HG03354 (cell line): ENCODE results near the gene ROPN1.

ENCODE experiments used
- ATAC-seq: cut with Tn5 transposase; IDR thresholded peaks from one replicate; pipeline ENCODE4 v1.9.1; 2021; ENCODE audit warnings: mild to moderate bottlenecking; ENCODE audit not compliant: unreplicated experiment, poor library complexity, severe bottlenecking

The ROPN1 gene

DNA sequence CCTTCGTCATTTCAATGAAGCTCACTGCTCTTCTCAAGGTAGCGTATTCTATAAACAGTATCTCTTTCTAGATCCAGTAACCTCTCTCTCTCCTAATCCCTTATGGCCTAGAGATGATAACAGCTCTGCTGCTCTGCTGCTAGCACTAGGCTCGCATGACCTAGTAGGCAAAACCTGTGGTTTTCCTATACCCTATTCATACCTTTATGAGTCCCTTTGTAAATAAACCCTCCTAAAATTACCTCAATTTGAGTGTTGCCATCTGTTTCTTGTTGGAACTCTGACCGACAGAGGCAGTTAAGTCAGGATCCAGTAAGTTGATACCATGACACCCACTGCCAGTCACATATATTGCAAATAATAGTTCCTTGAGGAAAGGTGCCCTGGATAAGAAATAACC is 38.2 kb downstream of the ROPN1 start:
- ATAC-seq, result peak; percentile 87

DNA sequence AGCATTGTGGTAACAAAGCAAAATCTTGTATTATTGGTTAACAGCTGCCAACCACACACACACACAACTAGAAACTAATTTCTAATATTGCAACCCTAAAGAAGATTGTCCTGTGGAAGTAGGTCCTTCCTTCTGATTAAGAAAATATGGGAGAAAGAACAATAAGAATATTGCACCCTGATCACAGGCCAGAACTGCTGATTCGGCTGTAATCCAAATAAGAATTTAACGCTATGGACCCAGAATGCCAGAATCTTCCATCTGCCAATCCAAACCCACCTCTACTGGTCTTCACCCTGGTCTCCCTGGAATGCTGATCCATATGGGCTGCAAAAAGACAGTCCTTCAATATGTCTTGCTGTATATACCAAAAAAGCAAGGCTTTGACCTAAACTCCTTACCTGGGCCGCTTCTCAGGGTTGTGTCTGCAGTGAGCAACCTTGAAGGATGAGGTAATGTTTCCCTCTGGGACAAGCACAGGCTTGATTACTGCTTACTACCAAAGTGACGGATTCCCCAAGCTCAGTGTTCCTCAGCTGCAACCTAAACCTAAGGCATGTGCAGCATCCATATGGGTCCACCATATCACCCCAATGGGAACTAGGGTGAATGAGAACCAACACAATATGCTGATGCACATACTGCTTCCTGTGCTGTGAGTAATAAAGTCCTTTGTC is 38.9 kb downstream of the ROPN1 start:
- ATAC-seq, result peak; percentile 36

DNA sequence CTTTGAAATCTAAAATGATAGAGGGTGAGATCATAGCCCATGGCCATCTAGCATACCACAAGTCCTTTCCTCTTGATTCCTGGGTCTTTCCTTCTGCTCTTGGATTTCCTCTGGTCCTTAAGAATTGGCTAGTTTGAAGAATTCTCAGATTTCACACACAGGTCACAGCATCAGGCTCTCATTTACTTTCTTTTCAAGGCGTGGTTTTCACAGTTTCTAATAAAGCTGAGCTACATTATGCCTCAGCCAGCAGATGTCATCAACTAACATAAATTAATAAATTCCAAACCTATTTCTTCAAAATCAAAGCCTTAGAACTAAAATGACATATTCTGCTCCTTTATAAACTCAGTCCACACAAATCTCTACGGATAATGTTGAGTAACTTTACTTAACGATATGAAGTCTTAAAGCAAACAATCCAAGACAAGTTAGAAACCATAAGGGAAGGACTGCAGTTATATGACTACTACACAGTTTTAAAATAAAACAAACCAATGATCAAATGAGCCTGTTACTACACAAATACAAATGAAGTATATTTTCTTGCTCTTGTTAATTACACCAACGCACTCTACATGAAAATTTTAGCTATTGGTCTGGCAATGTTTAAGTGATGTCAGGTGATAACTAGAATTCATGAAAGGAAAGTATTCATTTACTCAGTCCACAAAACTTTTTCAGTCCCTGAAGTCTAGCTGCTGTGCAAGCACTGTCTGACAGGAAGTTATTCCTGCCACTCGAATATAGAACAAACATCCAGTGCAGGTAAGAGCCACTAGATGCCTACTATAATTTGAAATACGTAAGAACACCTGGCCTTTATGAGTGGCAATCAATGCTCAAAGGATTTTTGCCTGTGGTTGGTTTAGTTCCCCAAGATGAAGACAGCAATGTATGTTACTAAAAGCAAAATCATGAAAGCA is 40.1 kb downstream of the ROPN1 start:
- ATAC-seq, result no peak

DNA sequence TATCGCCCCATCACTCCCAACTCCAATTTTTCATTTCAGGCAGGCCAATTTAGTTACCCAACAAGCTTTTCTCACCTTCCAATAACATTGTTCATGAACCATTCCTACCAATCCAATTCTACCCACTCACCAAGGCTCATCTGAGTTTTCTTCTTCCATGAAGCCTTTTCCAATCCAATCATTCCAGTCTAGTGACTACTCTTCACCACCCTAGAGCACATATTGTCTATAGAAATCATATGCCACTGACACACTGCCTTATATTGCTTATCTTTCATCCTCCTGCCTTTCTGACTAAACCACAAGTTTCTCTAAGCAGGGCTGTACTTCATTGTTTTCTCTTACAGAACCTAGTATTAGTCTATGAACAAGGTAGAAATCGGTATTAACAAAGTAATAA is 42.3 kb downstream of the ROPN1 start:
- no peak for ATAC-seq

DNA sequence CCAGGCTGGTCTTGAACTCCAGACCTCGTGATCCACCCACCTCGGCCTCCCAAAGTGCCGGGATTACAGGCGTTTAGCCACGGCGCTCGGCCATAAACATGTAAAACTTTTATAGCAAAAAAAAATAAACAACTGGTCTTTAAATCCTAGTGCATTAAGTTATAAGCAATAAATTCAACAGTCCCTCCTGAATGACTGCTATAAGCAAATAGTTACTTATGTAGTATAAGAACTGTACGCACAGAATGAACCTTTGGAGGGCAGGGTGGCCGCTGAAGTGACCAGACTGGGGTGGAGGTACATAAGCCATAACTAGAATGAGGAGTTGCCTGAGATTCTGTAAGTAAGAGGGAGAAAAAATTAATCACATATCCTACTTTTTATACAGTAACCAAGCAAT is 43.5 kb downstream of the ROPN1 start:
- ATAC-seq, result no peak

DNA sequence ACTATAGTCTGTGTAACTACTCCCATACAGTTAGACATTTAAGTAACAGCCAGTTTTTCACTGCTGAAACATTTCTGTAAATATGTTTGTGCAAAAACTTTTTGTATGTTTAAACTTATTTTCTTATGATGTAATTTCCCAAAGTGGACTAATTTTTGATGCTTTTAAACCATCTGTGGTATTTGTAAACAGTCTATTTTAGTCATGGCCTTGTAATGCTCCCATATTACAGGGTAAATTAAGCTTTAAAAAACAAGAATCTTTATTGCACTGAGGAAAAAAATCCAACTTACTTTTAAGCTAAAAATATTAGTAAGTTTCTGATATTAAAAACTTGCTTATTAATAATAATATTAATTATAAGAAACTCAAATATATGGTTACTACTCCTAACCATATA is 44.4 kb downstream of the ROPN1 start:
- ATAC-seq, result no peak

DNA sequence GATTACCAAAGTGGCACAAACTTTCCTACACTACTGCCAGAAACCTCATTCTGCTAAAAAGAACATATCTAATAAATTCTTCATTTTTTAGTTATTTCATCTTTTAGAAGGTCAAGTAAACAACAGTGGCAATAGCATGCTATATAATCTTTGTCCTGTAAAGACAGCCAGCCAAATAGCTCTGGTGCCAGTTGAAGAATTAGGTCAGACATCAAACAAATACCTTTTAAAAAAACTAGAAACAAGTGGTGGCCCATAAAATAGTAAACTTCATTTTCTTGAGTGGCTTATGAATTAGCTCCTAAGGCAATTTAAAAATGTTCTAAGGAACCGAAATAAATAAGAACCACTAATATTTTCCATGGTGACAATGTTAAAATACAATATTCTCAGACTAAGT is 50.4 kb downstream of the ROPN1 start:
- ATAC-seq, result no peak

DNA sequence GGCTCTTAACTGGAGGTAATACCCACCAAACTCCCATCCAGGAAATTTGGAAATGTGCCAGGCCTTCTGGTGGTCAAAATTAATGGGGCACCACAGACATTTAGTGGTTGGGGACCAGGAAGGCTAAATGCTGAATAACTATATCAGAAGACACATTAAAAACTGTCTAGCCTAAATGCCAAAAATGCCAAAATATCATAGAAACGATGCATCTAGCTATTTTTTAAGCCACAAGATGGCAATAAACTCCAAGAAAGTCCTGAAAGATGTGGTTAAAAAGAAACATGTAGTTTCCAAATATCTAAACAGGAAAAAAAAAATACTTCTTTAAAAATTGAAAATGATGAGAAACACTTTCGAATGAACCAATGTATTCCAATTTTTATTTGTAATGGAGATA is 50.8 kb downstream of the ROPN1 start:
- ATAC-seq, result no peak

DNA sequence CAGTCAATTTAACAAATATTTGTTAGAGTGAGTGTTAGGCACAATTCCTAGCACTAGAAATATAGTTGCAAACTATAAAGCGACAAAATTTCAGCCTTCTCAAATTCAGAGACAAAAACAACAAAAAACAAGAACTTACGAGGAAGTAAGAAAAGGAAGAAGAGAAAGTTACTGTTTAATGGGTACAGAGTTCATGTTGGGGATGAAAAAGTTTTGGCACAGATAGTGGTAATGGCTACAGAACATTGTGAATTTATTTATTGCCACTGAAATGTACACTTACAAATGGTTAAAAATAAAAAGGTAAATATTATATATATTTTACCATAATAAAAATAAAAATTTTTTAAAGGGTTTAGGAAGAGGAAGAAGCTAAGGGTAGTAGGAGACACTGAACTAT is 52.2 kb downstream of the ROPN1 start:
- no peak for ATAC-seq

DNA sequence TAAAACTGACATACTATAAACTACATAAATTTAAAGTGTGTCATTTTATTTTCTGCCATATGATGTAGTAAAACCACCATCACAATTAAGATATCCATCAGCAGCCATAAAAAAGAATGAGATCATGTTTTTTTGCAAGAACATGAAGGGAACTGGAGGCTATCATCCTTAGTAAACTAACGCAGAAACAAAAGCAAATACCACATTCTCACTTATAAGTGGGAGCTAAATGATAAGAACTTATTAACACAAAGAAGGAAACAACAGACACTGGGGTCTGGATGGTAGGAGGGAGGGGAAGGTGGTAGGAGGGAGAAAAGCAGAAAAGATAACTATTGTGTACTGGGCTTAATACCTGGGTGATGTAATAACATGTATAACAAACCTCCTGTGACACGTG is 55.5 kb downstream of the ROPN1 start:
- ATAC-seq, result no peak

DNA sequence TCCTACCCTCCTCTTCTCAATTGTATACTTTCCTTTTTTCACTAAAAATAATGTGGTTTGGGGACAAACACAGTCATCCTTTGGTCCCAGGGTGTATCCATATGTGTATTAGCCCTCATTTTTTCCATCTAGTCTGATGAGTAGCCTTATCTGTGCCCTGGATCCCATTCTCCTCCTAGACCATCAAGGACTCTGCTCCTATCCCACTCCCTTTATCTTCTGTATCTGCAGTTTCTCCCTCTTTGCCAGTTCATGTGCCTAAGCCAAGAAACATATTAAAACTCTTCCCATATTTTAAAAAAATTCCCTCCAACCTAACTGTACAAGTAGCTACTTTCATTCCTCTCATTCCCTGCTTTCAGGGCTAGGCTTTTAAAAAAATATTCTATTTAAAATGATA is 56.1 kb downstream of the ROPN1 start:
- ATAC-seq, result no peak

DNA sequence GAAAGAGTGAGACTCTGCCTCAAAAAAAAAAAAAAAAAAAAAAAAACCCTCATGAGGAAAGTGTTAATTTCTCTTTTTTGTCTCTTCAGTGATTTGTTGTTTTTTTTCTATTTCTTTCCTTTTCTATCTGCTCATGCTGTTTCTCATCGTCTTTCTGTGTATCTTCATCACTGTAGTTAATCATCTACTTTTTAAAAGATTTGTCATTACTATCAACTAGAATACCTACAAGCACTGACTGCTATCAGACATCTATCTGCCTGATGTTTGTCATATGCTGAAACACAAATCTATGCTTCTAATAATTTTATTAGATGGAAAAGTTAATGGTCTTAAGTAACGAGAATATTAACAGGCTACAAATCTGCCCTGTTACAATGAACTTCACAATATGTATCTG is 57.7 kb downstream of the ROPN1 start:
- no peak for ATAC-seq

DNA sequence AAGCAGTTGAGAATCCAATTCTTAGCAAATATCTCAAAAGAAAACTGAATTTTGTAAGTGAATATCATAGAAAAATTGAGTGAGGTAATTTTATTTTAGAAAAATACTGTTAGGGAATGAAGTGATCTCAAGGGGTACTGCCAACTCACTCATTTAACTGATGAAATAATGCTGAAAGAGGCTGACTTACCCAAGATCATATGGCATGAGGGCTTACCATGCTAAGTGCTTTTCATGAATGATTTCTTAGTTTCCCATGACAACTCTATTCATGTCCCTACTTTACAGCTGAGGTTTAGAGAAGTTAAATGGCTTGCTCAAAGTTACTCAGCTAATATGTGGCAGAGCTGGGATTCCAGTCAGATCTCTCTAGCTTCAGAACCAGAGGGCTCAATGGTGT is 61.5 kb downstream of the ROPN1 start:
- no peak for ATAC-seq

DNA sequence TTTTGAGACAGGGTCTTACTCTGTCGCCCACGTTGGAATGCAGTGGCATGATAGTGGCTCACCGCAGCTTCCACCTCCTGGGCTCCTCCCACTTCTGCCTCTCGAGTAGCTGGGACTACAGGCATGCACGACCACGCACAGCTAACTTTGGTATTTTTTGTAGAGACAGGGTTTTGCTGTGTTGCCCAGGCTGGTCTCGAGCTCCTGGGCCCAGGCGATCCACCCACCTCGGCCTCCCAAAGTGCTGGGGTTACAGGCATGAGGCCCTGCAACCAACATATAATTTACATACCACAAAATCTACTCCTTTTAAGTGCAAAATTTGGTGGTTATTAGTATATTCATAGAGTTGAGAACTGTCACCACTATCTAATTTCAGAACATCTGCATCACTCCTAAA is 62.6 kb downstream of the ROPN1 start:
- no peak for ATAC-seq

DNA sequence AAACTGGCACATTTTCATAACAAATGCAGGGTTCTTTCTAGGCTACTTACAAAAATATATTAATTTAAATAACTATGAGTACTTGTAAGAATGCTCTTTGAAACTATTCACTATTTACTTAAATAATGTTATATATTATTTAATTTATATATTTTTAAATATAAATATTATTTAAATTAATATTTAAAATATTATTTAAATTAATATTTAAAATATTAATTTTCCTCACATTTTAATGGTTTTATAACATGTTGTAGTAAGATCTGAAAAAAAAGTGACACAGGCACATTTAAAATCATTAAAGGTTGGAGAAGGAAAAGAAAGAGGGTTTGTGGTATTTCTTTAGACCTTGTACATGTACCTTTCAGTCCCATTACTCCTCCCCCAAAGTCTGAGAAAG is 65.5 kb downstream of the ROPN1 start:
- ATAC-seq, result no peak

DNA sequence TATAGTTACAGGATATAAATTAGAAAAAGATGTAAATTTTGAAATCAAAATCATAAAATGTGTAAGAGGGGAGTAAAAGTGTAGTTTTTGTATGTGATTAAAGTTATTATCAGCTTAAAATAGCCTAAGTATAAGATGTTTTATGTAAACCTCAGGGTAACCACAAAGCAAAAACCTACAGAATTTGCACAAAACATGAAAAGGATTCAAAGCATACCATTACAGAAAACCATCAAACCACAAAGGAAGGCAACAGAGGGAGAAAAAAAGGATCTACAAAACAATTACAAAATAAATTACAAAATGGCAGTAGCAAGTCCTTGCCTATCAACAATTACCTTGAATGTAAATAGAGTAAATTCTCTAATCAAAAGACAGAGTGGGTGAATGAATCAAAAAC is 71.1 kb downstream of the ROPN1 start:
- ATAC-seq, result no peak

DNA sequence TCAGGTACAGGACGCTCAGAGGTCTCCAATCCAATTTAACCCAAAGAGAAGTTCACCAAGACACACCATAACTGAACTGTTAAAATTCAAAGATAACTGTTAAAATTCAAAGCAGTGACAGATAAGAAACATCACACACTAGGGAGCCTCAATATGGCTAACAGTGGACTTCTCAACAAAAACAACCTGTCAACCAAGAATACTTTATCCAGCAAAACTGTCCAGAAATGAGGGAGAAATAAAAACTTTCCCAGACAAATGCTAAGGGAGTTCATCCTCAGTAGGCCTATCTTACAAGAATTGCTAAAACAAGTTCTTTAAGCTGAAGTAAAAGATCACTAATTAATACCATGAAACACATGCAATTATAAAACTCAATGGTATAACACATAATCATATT is 71.5 kb downstream of the ROPN1 start:
- ATAC-seq, result no peak

DNA sequence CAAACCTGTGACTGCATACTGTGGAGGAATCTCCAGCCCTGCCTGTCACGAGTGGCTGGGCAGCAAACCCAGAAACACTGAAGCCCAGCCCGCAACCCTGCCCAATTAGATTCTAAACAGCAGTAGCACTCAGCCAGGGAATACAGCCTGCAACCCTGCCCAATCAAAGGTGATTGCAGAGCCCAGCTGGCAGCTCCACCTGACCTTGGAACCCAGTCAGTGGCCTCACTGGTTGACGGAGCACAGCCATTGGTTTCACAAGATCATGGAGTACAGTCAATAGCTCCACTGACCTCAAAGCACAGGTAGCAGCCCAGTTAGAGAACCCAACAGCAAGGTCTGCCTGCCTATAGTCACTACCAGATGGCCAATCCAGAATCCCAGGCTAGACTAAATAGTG is 72.6 kb downstream of the ROPN1 start:
- no peak for ATAC-seq
